Lower leg skin (tissue), 3 donors: ENCODE measurements around the gene SPRR2B.

Experiments used
- POLR2A ChIP-seq, 2 donors: fragments of 450-650 bp; IDR thresholded peaks; one replicate each; pipeline ENCODE4 v1.6.1; 2016 to 2017; ENCODE audit warnings: antibody characterized with exemption in 2 of 2, mild to moderate bottlenecking in 1 of 2, moderate library complexity in 1 of 2
- TF ChIP-seq, protein P1 (sequence below), 3 donors: fragments of 450-650 bp; IDR thresholded peaks; one replicate each; pipeline ENCODE4 v1.5.1; 2016; ENCODE audit warnings: antibody characterized with exemption in 3 of 3, mild to moderate bottlenecking in 3 of 3, moderate library complexity in 2 of 3

DNA sequence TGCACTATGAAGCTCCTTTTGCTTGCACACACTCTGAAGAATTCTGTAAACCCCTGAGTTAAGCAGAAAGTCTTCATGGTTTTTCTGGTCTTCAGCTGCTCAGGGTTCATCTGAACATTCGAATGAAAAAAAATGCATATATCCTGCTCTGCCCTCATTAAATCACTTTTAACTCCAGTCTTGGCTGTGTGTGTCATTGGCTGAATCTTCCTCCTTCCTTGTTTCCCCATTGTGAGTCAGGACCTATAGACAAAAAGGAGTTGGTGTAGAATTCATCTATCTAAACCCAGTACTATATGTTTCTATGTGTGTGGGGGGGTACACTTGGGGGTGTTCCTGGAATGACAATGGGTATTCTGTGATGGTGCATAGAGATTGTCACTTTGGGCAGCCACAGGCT lies 47.0 kb downstream of the SPRR2B start:
- TF ChIP-seq, protein P1, sequence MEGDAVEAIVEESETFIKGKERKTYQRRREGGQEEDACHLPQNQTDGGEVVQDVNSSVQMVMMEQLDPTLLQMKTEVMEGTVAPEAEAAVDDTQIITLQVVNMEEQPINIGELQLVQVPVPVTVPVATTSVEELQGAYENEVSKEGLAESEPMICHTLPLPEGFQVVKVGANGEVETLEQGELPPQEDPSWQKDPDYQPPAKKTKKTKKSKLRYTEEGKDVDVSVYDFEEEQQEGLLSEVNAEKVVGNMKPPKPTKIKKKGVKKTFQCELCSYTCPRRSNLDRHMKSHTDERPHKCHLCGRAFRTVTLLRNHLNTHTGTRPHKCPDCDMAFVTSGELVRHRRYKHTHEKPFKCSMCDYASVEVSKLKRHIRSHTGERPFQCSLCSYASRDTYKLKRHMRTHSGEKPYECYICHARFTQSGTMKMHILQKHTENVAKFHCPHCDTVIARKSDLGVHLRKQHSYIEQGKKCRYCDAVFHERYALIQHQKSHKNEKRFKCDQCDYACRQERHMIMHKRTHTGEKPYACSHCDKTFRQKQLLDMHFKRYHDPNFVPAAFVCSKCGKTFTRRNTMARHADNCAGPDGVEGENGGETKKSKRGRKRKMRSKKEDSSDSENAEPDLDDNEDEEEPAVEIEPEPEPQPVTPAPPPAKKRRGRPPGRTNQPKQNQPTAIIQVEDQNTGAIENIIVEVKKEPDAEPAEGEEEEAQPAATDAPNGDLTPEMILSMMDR (IDR thresholded peaks at IDR 0.05), result no peak
- TF ChIP-seq POLR2A (IDR thresholded peaks at IDR 0.05), result no peak
